Neuronal stem cell (in vitro differentiated cells): ENCODE results near the gene CR2.
"Not testable (repeated sequence)": the region's sequence is repeated elsewhere in the genome, so short reads cannot be mapped to it uniquely, and the experiment has no call there.

Experiments
- DNase-seq: peaks from one replicate; pipeline ENCODE4 v3.0.0-alpha.2; 2013; ENCODE audit warnings: low spot score
- H2AFZ ChIP-seq: one replicate; pipeline ENCODE4 v1.6.1; 2013; ENCODE audit warnings: mild to moderate bottlenecking, low read length, inconsistent platforms
- H2AK5ac ChIP-seq: 2 replicates; pipeline ENCODE4 v1.6.1; 2013; ENCODE audit warnings: low read depth, mild to moderate bottlenecking, inconsistent platforms, low read length, moderate library complexity, mixed read lengths
- H2BK120ac ChIP-seq: 2 replicates; pipeline ENCODE4 v1.6.1; 2013; ENCODE audit warnings: low read depth, mild to moderate bottlenecking, inconsistent platforms, low read length, moderate library complexity, mixed read lengths
- H2BK12ac ChIP-seq: one replicate; pipeline ENCODE4 v1.6.1; 2013; ENCODE audit warnings: low read length, inconsistent platforms
- H2BK15ac ChIP-seq: 2 replicates; pipeline ENCODE4 v1.6.1; 2013; ENCODE audit warnings: mild to moderate bottlenecking, low read length, inconsistent platforms, mixed read lengths
- H2BK5ac ChIP-seq: one replicate; pipeline ENCODE4 v1.6.1; 2013; ENCODE audit warnings: inconsistent platforms, mild to moderate bottlenecking, low read length, moderate library complexity
- H3K14ac ChIP-seq: one replicate; pipeline ENCODE4 v1.6.1; 2013; ENCODE audit warnings: low read length, inconsistent platforms
- H3K18ac ChIP-seq: 2 replicates; pipeline ENCODE4 v1.6.1; 2013; ENCODE audit warnings: low read length, inconsistent platforms
- H3K23ac ChIP-seq: 2 replicates; pipeline ENCODE4 v1.6.1; 2013; ENCODE audit warnings: low read depth, mild to moderate bottlenecking, mixed read lengths, low read length, inconsistent platforms; ENCODE audit not compliant: poor library complexity
- H3K27ac ChIP-seq: replicated peaks from 3 replicates; pipeline ENCODE4 v1.5.1; 2013; ENCODE audit warnings: low read length, inconsistent platforms
- H3K27me3 ChIP-seq, 3 experiments: 2 replicates each; pipeline ENCODE4 v1.6.1; 2013; ENCODE audit warnings: low read length in 3 of 3, mild to moderate bottlenecking in 2 of 3, inconsistent platforms in 1 of 3, low read depth in 1 of 3, mixed read lengths in 1 of 3, moderate library complexity in 1 of 3; ENCODE audit not compliant: control insufficient read depth in 3 of 3, insufficient read depth in 3 of 3
- H3K36me3 ChIP-seq, 2 donors: replicated peaks in 1 of 2; 2 replicates each; pipeline ENCODE4 v1.6.1; 2013; ENCODE audit warnings: low read length in 2 of 2; ENCODE audit not compliant: control insufficient read depth in 2 of 2, insufficient read depth in 2 of 2
- H3K4ac ChIP-seq: 2 replicates; pipeline ENCODE4 v1.6.1; 2013; ENCODE audit warnings: inconsistent platforms, mild to moderate bottlenecking, low read length, moderate library complexity
- H3K4me1 ChIP-seq, 2 donors: 1 replicate in 1 of 2; 2 replicates in 1 of 2; pipeline ENCODE4 v1.6.1; 2013; ENCODE audit warnings: low read length in 2 of 2, low read depth in 1 of 2; ENCODE audit not compliant: control insufficient read depth in 2 of 2, insufficient read depth in 1 of 2
- H3K4me2 ChIP-seq: one replicate; pipeline ENCODE4 v1.6.1; 2013; ENCODE audit warnings: mild to moderate bottlenecking, low read length, inconsistent platforms; ENCODE audit not compliant: insufficient read depth, poor library complexity, severe bottlenecking
- H3K4me3 ChIP-seq, 2 donors: 2 replicates each; pipeline ENCODE4 v1.5.1; 2013; ENCODE audit warnings: low read length in 2 of 2, mild to moderate bottlenecking in 2 of 2, inconsistent platforms in 1 of 2, moderate library complexity in 1 of 2
- H3K79me1 ChIP-seq: one replicate; pipeline ENCODE4 v1.6.1; 2013; ENCODE audit warnings: low read depth, mild to moderate bottlenecking, inconsistent platforms, low read length, moderate library complexity
- H3K9ac ChIP-seq: one replicate; pipeline ENCODE4 v1.6.1; 2013; ENCODE audit warnings: mild to moderate bottlenecking, low read depth, low read length, inconsistent platforms; ENCODE audit not compliant: poor library complexity
- H3K9me3 ChIP-seq, 2 donors: replicated peaks in 1 of 2; 2 replicates each; pipeline versions ENCODE3 to v1.6.1; 2013; ENCODE audit warnings: low read length in 2 of 2, mild to moderate bottlenecking in 2 of 2, inconsistent platforms in 1 of 2, low read depth in 1 of 2, mixed read lengths in 1 of 2, moderate library complexity in 1 of 2; ENCODE audit not compliant: control insufficient read depth in 2 of 2, insufficient read depth in 1 of 2
- H4K8ac ChIP-seq: one replicate; pipeline ENCODE4 v1.6.1; 2013; ENCODE audit warnings: low read depth, mild to moderate bottlenecking, inconsistent platforms, low read length, moderate library complexity
- H4K91ac ChIP-seq: one replicate; pipeline ENCODE4 v1.6.1; 2013; ENCODE audit warnings: low read length, low read depth, mild to moderate bottlenecking, inconsistent platforms; ENCODE audit not compliant: poor library complexity
- WGBS, 2 donors: extraction: QIAGEN DNeasy Blood & Tissue Kit; methylation state at CpG; one replicate each; pipeline ENCODE4 v1.1.7; 2013; ENCODE audit warnings: missing lambda C conversion rate in 2 of 2, mixed read lengths in 1 of 2; ENCODE audit not compliant: insufficient read length in 2 of 2, insufficient replicate concordance in 1 of 2; ENCODE audit errors: extremely low coverage in 2 of 2; 5-methylcytosine and 5-hydroxymethylcytosine counted together

The CR2 gene

DNA sequence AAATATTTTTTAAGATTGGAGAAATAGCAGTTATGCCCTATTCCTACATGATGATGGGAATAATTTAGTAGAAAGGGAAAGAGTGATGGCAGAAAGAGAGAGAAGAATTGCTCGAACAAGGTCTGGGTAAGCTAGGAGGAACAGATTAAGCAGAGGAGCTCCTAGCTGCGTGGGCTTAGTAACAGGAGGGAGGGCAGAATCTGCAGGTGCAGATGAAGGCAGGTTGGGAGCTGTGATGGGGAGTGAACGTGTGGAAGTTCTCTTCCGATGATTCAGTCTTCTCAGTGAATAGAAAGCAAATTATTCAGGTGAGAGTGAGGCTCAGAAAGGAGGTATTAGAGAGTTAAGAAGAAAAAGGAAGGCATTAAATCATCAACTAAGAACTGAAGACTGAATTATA is 33.5 kb downstream of the CR2 start:
- no peaks in the 10 kb centered on the region for H3K36me3 ChIP-seq
- H2AK5ac ChIP-seq, result no peak overlapping the region
- no peak overlapping the region for H2BK12ac ChIP-seq
- no peak for DNase-seq
- no peak overlapping the region for H3K18ac ChIP-seq
- H2BK5ac ChIP-seq, result no peak overlapping the region
- H4K8ac ChIP-seq, result no peak overlapping the region
- no peak overlapping the region for H3K27ac ChIP-seq
- H3K79me1 ChIP-seq, result no peaks in the 10 kb centered on the region
- no peaks in the 10 kb centered on the region for H3K9me3 ChIP-seq
- no peak overlapping the region for H2AFZ ChIP-seq
- WGBS, 2 donors, result no CpG with 5 or more reads among the region's 4 CpGs
- H3K4ac ChIP-seq, result no peak overlapping the region
- no peak overlapping the region for H2BK120ac ChIP-seq
- H3K9ac ChIP-seq, result no peak overlapping the region
- no peak overlapping the region for H3K4me2 ChIP-seq
- no peaks in the 10 kb centered on the region for H3K4me1 ChIP-seq
- no peak overlapping the region for H3K4me3 ChIP-seq
- H3K14ac ChIP-seq, result no peak overlapping the region
- H3K27me3 ChIP-seq, result no peaks in the 10 kb centered on the region
- H4K91ac ChIP-seq, result no peak overlapping the region
- H2BK15ac ChIP-seq, result no peak overlapping the region
- H3K23ac ChIP-seq, result no peak overlapping the region

DNA sequence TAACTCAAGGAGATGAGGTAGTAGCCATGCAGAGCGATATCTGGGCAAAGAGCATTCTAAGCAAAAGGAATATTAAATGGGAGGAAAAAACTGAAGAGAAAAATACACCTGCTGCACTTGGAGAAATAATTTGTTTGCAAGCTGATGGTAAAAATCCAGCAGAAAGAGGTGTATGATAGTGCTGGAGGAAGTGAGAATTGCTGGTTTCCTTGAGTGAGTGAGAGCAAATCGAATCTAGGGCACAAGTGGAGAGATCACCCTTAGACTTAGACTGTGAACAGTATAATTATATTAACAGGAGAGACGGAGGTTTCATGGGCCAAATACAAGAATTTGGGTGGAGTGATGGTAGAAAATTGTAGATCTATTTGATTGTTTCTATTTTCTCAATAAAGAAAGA is 39.1 kb downstream of the CR2 start:
- peaks cover 0 to 2% of the 10 kb centered on the region in 2 donors for H3K4me1 ChIP-seq
- no peak overlapping the region for H3K27ac ChIP-seq
- H2BK120ac ChIP-seq, result no peak overlapping the region
- no peaks in the 10 kb centered on the region for H3K9me3 ChIP-seq
- no peaks in the 10 kb centered on the region for H3K36me3 ChIP-seq
- no peak overlapping the region for H3K4me3 ChIP-seq
- no peak overlapping the region for H3K18ac ChIP-seq
- no peak overlapping the region for H2AK5ac ChIP-seq
- no peak overlapping the region for H2BK12ac ChIP-seq
- no peak overlapping the region for H2BK5ac ChIP-seq
- H3K14ac ChIP-seq, result no peak overlapping the region
- no peak overlapping the region for H3K9ac ChIP-seq
- H4K91ac ChIP-seq, result no peak overlapping the region
- WGBS, 2 donors, result no CpG with 5 or more reads among the region's 3 CpGs
- no peak overlapping the region for H3K4ac ChIP-seq
- peaks cover 2 to 34% (median 17%) of the 10 kb centered on the region in 3 experiments for H3K27me3 ChIP-seq
- no peak overlapping the region for H3K4me2 ChIP-seq
- DNase-seq, result no peak
- H4K8ac ChIP-seq, result no peak overlapping the region
- H3K23ac ChIP-seq, result no peak overlapping the region
- no peaks in the 10 kb centered on the region for H3K79me1 ChIP-seq
- no peak overlapping the region for H2AFZ ChIP-seq
- no peak overlapping the region for H2BK15ac ChIP-seq

DNA sequence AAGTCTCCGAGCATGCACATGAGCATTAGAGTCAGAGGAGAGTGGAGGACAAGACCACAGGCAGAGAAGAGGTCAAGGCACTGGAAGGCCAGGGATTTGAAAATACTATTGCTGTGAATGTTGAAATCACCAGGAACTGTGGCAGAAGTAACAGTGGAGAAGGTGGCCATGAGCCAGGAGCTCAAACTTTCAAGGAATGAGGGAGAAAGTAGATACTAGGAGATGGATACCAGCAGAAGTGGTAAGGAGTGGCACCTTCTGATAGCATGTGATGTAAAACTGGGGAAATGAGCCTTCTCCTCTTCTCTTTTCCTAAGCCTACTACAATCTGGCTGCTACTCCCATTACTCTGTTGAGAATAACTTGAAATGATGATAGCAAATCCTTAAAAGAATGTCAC is 40.0 kb downstream of the CR2 start:
- no peak overlapping the region for H3K23ac ChIP-seq
- no peak overlapping the region for H3K4me3 ChIP-seq
- no peak overlapping the region for H2AK5ac ChIP-seq
- no peaks in the 10 kb centered on the region for H3K9me3 ChIP-seq
- H3K14ac ChIP-seq, result no peak overlapping the region
- no peaks in the 10 kb centered on the region for H3K79me1 ChIP-seq
- H3K4me2 ChIP-seq, result no peak overlapping the region
- H2BK15ac ChIP-seq, result no peak overlapping the region
- H2BK5ac ChIP-seq, result no peak overlapping the region
- H4K91ac ChIP-seq, result no peak overlapping the region
- no peak overlapping the region for H2BK12ac ChIP-seq
- H2AFZ ChIP-seq, result no peak overlapping the region
- peaks cover 0 to 2% of the 10 kb centered on the region in 2 donors for H3K4me1 ChIP-seq
- no peak overlapping the region for H3K9ac ChIP-seq
- no peaks in the 10 kb centered on the region for H3K36me3 ChIP-seq
- H3K27me3 ChIP-seq, result peaks cover 2 to 35% (median 17%) of the 10 kb centered on the region in 3 experiments
- no peak overlapping the region for H3K27ac ChIP-seq
- no peak overlapping the region for H4K8ac ChIP-seq
- no peak for DNase-seq
- H2BK120ac ChIP-seq, result no peak overlapping the region
- WGBS, 2 donors, result no CpG with 5 or more reads among the region's 1 CpG
- no peak overlapping the region for H3K18ac ChIP-seq
- H3K4ac ChIP-seq, result no peak overlapping the region

DNA sequence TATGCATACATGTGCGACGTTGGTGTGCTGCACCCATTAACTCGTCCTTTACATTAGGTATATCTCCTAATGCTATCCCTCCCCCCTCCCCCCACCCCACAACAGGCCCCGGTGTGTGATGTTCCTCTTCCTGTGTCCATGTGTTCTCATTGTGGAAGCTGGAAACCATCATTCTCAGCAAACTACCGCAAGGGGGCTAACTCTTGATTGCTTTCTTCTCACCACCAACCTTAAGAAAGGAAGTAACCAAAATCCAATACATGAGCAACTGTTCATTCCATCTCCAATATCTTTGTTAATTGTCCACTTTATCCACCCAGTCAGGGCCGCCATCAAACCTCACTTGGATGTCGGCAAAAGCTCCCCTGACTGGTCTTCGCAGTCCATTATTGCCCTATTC is 41.2 kb downstream of the CR2 start:
- not testable (repeated sequence) for H4K91ac ChIP-seq, H3K4me2 ChIP-seq, H3K4me3 ChIP-seq, H2AFZ ChIP-seq, H2BK12ac ChIP-seq, H2AK5ac ChIP-seq, H3K36me3 ChIP-seq, H3K14ac ChIP-seq, H3K4ac ChIP-seq, H3K9me3 ChIP-seq, H3K4me1 ChIP-seq, H3K79me1 ChIP-seq, H2BK15ac ChIP-seq, H3K9ac ChIP-seq, H2BK5ac ChIP-seq, DNase-seq, H3K23ac ChIP-seq, H4K8ac ChIP-seq, H2BK120ac ChIP-seq, H3K18ac ChIP-seq, H3K27ac ChIP-seq
- H3K27me3 ChIP-seq, result peaks cover 2 to 35% (median 17%) of the 10 kb centered on the region in 3 experiments
- no CpG with 5 or more reads among the region's 8 CpGs for WGBS, 2 donors
